Vagina (tissue), 2 donors: ENCODE results near the gene KDM5B.

ENCODE experiments used
- CTCF ChIP-seq, 3 experiments: fragments of 450-650 bp in 2 of 3; fragments of 200-600 bp in 1 of 3; sonication (generic) in 1 of 3; IDR thresholded peaks; one replicate each; pipeline ENCODE4 v1.5.1; 2017 to 2019; ENCODE audit warnings: antibody characterized with exemption in 3 of 3, mild to moderate bottlenecking in 2 of 3, moderate library complexity in 2 of 3
- POLR2A ChIP-seq, 2 donors: fragments of 450-650 bp; IDR thresholded peaks; one replicate each; pipeline ENCODE4 v1.6.1; 2017; ENCODE audit warnings: antibody characterized with exemption in 2 of 2, mild to moderate bottlenecking in 2 of 2, moderate library complexity in 2 of 2
- POLR2AphosphoS5 ChIP-seq, 2 donors: sonication (generic); formaldehyde crosslinking; IDR thresholded peaks; one replicate each; pipeline ENCODE4 v1.9.0; 2017; ENCODE audit warnings: antibody characterized with exemption in 2 of 2, mild to moderate bottlenecking in 2 of 2, low read depth in 1 of 2; ENCODE audit not compliant: insufficient read depth in 1 of 2

DNA sequence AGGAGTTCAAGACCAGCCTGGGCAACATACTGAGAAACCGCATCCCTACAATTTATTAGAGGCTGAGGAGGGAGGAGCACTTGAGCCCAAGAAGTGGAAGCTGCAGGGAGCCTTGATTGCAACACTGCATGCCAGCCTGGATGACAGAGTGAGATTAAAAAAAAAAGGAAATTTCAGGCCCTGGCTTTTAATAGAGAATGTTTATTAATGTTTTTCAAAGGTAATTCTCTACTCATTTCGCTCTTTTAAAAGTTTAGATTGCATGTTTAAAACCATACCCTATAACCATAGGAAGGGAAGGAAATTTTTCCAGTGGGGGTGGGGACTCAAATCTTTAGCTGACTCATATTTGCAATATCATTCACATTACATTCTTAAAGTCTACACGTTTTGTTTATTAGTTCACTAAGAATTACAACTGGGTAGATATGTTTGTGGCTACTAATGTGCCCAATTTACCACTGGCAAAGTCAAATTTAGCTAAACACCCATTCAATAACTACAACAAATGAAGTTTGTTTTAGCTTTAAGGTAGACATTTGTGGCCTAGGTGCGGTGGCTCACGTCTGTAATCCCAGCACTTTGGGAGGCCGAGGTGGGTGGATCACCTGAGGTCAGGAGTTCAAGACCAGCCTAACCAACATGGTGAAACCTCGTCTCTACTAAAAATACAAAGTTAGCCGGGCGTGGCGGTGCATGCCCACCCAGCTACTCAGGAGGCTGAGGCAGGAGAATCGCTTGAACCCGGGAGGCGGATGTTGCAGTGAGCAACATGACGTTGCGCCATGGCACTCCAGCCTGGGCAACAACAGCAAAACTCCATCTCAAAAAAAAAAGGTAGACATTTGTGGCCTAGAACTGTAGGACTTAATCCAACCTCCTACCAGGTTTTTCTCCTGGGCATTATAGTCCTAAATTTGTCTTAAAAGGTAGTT, 5.0 kb downstream of the KDM5B start:
- TF ChIP-seq CTCF (IDR thresholded peaks at IDR 0.05) (no peak), POLR2A (IDR thresholded peaks at IDR 0.05) (no peak), POLR2AphosphoS5 (IDR thresholded peaks at IDR 0.05; ENCODE audit: insufficient read depth in 1 of 2, low read depth in 1 of 2) (no peak)
